Measurements from ENCODE around the gene BCOR. TPM values are rescaled to one million over a fixed set of nuclear protein-coding genes. Genes with fewer than 3 reads are reported as not detected.

BCOR gene
- total RNA-seq, 1 experiment from 2014 or later = 134 TPM

DNA sequence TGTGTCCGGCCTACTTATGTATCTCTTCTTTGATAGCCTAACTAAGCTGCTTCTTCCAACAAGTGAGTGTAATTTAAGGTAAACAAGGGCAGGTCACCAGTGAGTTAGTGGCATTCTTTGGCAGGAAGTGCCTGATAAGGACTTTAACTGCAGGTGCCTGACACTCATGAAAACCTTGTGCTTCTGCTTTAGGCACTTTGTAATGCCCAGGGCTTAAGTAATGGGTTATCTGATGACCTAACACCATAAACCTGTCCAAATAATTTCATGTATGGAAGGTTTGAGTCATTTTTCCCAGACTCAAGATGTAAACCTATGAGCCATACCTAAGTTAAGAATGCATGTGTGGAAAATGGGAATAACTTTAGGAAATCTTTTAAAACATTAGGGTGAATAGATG, 43.0 kb downstream of the BCOR start:
- Mint-ChIP-seq H3K4me3 (no peak overlapping the region), H3K36me3 (ENCODE audit: insufficient read depth in 1 of 3, low read depth in 3 of 3) (peaks cover 80 to 100% (median 89%) of the 10 kb centered on the region in 3 experiments), H3K27ac (no peak overlapping the region), H3K4me1 (no peaks in the 10 kb centered on the region; a peak in 3 of 4 replicates), H3K27me3 (ENCODE audit: low read depth) (no peaks in the 10 kb centered on the region), H3K9me3 (peaks cover 74 to 83% of the 10 kb centered on the region in 2 experiments)
- no peaks in the 10 kb centered on the region for H3K23me2 ChIP-seq (ENCODE audit: insufficient read length, low read depth, low read length, poor library complexity, severe bottlenecking)
- peaks cover 3% of the 10 kb centered on the region for H4K20me1 ChIP-seq (ENCODE audit: control insufficient read depth, insufficient read depth, insufficient read length)
- H3K4me1 ChIP-seq (ENCODE audit: insufficient read depth, low read length) = peaks cover 2% of the 10 kb centered on the region
- H2AFZ ChIP-seq (ENCODE audit: low read length) = no peak overlapping the region
- H3K9me3 ChIP-seq (ENCODE audit: control insufficient read depth, low read depth, low read length) = peaks cover 35% of the 10 kb centered on the region
- H3K79me2 ChIP-seq (ENCODE audit: insufficient read depth, low read length) = no peaks in the 10 kb centered on the region
- H3K56ac ChIP-seq (ENCODE audit: insufficient read length, low read depth, low read length) = no peak overlapping the region
- no peak overlapping the region for H2BK5ac ChIP-seq (ENCODE audit: insufficient read length, low read length)
- TF ChIP-seq, protein P1, sequence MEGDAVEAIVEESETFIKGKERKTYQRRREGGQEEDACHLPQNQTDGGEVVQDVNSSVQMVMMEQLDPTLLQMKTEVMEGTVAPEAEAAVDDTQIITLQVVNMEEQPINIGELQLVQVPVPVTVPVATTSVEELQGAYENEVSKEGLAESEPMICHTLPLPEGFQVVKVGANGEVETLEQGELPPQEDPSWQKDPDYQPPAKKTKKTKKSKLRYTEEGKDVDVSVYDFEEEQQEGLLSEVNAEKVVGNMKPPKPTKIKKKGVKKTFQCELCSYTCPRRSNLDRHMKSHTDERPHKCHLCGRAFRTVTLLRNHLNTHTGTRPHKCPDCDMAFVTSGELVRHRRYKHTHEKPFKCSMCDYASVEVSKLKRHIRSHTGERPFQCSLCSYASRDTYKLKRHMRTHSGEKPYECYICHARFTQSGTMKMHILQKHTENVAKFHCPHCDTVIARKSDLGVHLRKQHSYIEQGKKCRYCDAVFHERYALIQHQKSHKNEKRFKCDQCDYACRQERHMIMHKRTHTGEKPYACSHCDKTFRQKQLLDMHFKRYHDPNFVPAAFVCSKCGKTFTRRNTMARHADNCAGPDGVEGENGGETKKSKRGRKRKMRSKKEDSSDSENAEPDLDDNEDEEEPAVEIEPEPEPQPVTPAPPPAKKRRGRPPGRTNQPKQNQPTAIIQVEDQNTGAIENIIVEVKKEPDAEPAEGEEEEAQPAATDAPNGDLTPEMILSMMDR (conservative IDR thresholded peaks at IDR 0.05) = no peak
- no CpG with 5 or more reads among the region's 1 CpG for WGBS (ENCODE audit: extremely low coverage, insufficient read length, low lambda C conversion rate)
- no peaks in the 10 kb centered on the region for H3K79me1 ChIP-seq (ENCODE audit: insufficient read depth, low read depth, low read length, poor library complexity, severe bottlenecking)
- H3T11ph ChIP-seq (ENCODE audit: low read length) = no peak overlapping the region
- H2AK5ac ChIP-seq (ENCODE audit: insufficient read length, low read length) = no peak overlapping the region
- no peak for DNase-seq
- H3K27me3 ChIP-seq (ENCODE audit: insufficient read depth, low read length) = no peaks in the 10 kb centered on the region
- no peak overlapping the region for H2BK15ac ChIP-seq (ENCODE audit: low read depth, low read length)
- no peak overlapping the region for H3K23ac ChIP-seq (ENCODE audit: insufficient read length, low read depth, low read length)
- no peak overlapping the region for H4K91ac ChIP-seq (ENCODE audit: insufficient read length, low read depth, low read length)
- no peak overlapping the region for H2BK20ac ChIP-seq (ENCODE audit: low read depth, low read length, poor library complexity, severe bottlenecking)
- H3K18ac ChIP-seq (ENCODE audit: insufficient read length, low read depth, low read length) = no peak overlapping the region
- H3K4me2 ChIP-seq (ENCODE audit: insufficient read depth, insufficient read length, low read length) = no peak overlapping the region
- H2BK12ac ChIP-seq (ENCODE audit: insufficient read length, low read depth, low read length) = no peak overlapping the region
- H3K14ac ChIP-seq (ENCODE audit: insufficient read depth, low read length) = no peak overlapping the region
- no peak overlapping the region for H3K9ac ChIP-seq (ENCODE audit: extremely low read depth, insufficient read length, low read length)
- no peak overlapping the region for H3K4ac ChIP-seq (ENCODE audit: low read depth, low read length)
- no peak overlapping the region for H2BK120ac ChIP-seq (ENCODE audit: low read depth, low read length, poor library complexity, severe bottlenecking)
- no peak overlapping the region for H4K8ac ChIP-seq (replicated peaks; ENCODE audit: insufficient read length, low read depth, low read length)
- no peak overlapping the region for H4K5ac ChIP-seq (ENCODE audit: insufficient read length, low read depth, low read length)
- no peak overlapping the region for H3K27ac ChIP-seq (ENCODE audit: insufficient read length, low read depth, low read length)

Data from H9 (cell line).